SK-N-SH (cell line): ENCODE measurements around the gene ANKRD39. TPM values are rescaled to one million over a fixed set of nuclear protein-coding genes. Genes with fewer than 3 reads are reported as not detected.

Experiments
- CTCF ChIA-PET: fragments of 300-600, 350-600 bp; formaldehyde crosslinking; extraction: SDS; loops from one replicate; lab custom pipeline; 2021; lab: Yijun Ruan, JAX
- POLR2A ChIA-PET: fragments of 350-600 bp; sonication (Branson Sonifier 250); formaldehyde crosslinking; extraction: SDS; loops from one replicate; lab custom pipeline; 2020; ENCODE audit warnings: antibody characterized with exemption, inconsistent platforms; lab: Yijun Ruan, JAX
- DNase-seq: peaks from one replicate; pipeline ENCODE4 v3.0.0; 2012
- H2AFZ ChIP-seq: fragments of 200-600 bp; sonication (generic); 2 replicates; pipeline ENCODE4 v1.8.1; 2016; ENCODE audit warnings: antibody characterized with exemption, mild to moderate bottlenecking, low read depth
- H3F3A ChIP-seq: fragments of 200-600 bp; sonication (generic); replicated peaks from 2 replicates; pipeline ENCODE3; 2016; ENCODE audit warnings: antibody characterized with exemption, mild to moderate bottlenecking; ENCODE audit not compliant: insufficient read depth
- H3K27ac ChIP-seq, 2 experiments: fragments of 200-500 bp in 1 of 2; fragments of 200-600 bp in 1 of 2; sonication (Bioruptor generic) in 1 of 2; sonication (generic), shearing (Covaris generic) in 1 of 2; 2 replicates each; pipeline versions ENCODE4 v1.5.1 to v1.6.1; 2014 to 2016; ENCODE audit warnings: low read depth in 2 of 2, inconsistent platforms in 1 of 2, low read length in 1 of 2, mild to moderate bottlenecking in 1 of 2, mixed read lengths in 1 of 2
- H3K27me3 ChIP-seq: fragments of 200-600 bp; sonication (generic), shearing (Covaris generic); 2 replicates; pipeline ENCODE4 v1.6.1; 2016; ENCODE audit warnings: mixed run types; ENCODE audit not compliant: insufficient read depth
- H3K36me3 ChIP-seq, 2 experiments: fragments of 200-500 bp in 1 of 2; fragments of 200-600 bp in 1 of 2; sonication (Bioruptor generic) in 1 of 2; sonication (generic) in 1 of 2; replicated peaks in 1 of 2; 2 replicates each; pipeline versions ENCODE3 to v1.5.1; 2014 to 2016; ENCODE audit warnings: low read length in 1 of 2, mild to moderate bottlenecking in 1 of 2; ENCODE audit not compliant: insufficient read depth in 2 of 2, control insufficient read depth in 1 of 2
- H3K4me1 ChIP-seq, 2 experiments: fragments of 200-500 bp in 1 of 2; fragments of 200-600 bp in 1 of 2; sonication (Bioruptor generic) in 1 of 2; sonication (generic), shearing (Covaris generic) in 1 of 2; 2 replicates each; pipeline versions ENCODE4 v1.5.1 to v1.6.1; 2014 to 2016; ENCODE audit warnings: low read depth in 1 of 2, low read length in 1 of 2, mixed run types in 1 of 2; ENCODE audit not compliant: insufficient read depth in 2 of 2, control insufficient read depth in 1 of 2
- H3K4me2 ChIP-seq: fragments of 200-600 bp; sonication (generic), shearing (Covaris generic); 2 replicates; pipeline ENCODE4 v1.6.1; 2017; ENCODE audit warnings: mixed run types
- H3K4me3 ChIP-seq, 2 experiments: fragments of 200-500 bp in 1 of 2; fragments of 200-600 bp in 1 of 2; sonication (Bioruptor generic) in 1 of 2; sonication (generic), shearing (Covaris generic) in 1 of 2; 2 replicates each; pipeline versions ENCODE4 v1.5.1 to v1.8.1; 2014 to 2016; ENCODE audit warnings: low read depth in 2 of 2, inconsistent platforms in 1 of 2, low read length in 1 of 2, mild to moderate bottlenecking in 1 of 2, mixed read lengths in 1 of 2, moderate library complexity in 1 of 2
- H3K79me2 ChIP-seq: fragments of 200-600 bp; sonication (generic); 2 replicates; pipeline ENCODE4 v1.8.1; 2017; ENCODE audit warnings: mild to moderate bottlenecking; ENCODE audit not compliant: insufficient read depth
- H3K9ac ChIP-seq: fragments of 200-600 bp; sonication (generic); 2 replicates; pipeline ENCODE4 v1.6.1; 2017; ENCODE audit warnings: mixed run types
- H3K9me2 ChIP-seq: fragments of 200-600 bp; sonication (generic); 2 replicates; pipeline ENCODE4 v1.6.1; 2017; ENCODE audit warnings: mixed run types
- H3K9me3 ChIP-seq: fragments of 200-600 bp; sonication (generic); 2 replicates; pipeline ENCODE4 v1.6.1; 2017; ENCODE audit warnings: mixed run types, mild to moderate bottlenecking, moderate library complexity
- H4K20me1 ChIP-seq: fragments of 200-600 bp; sonication (generic); 2 replicates; pipeline ENCODE4 v1.6.1; 2017; ENCODE audit warnings: mild to moderate bottlenecking, mixed run types; ENCODE audit not compliant: insufficient read depth
- ELF1 ChIP-seq: IDR thresholded peaks from 2 replicates; pipeline ENCODE4 v1.4.0; 2012
- EZH2phosphoT487 ChIP-seq: fragments of 200-600 bp; sonication (generic); IDR thresholded peaks from 2 replicates; pipeline ENCODE4 v1.6.1; 2017; ENCODE audit warnings: low read depth, mixed run types, mild to moderate bottlenecking, antibody characterized with exemption, moderate library complexity, borderline replicate concordance
- GATA2 ChIP-seq: sonication (generic); formaldehyde crosslinking; IDR thresholded peaks from 2 replicates; pipeline ENCODE4 v1.5.0; 2020; ENCODE audit warnings: mild to moderate bottlenecking, missing genetic modification reagents
- MXI1 ChIP-seq: IDR thresholded peaks from 2 replicates; pipeline ENCODE4 v1.6.1; 2012; ENCODE audit warnings: mild to moderate bottlenecking, low read depth, low read length, improper control_type of control experiment
- NFIC ChIP-seq: IDR thresholded peaks from 2 replicates; pipeline ENCODE4 v1.4.0; 2012; ENCODE audit warnings: borderline replicate concordance
- POLR2AphosphoS5 ChIP-seq: IDR thresholded peaks from 2 replicates; pipeline ENCODE4 v1.6.1; 2012; ENCODE audit warnings: low read depth, low read length
- RAD21 ChIP-seq: IDR thresholded peaks from 2 replicates; pipeline ENCODE4 v1.6.1; 2012; ENCODE audit warnings: mild to moderate bottlenecking, low read length
- RXRA ChIP-seq: IDR thresholded peaks from 2 replicates; pipeline ENCODE4 v1.4.0; 2012; ENCODE audit warnings: low read depth, mild to moderate bottlenecking, borderline replicate concordance
- SIN3A ChIP-seq: IDR thresholded peaks from 2 replicates; pipeline ENCODE4 v1.6.1; 2012; ENCODE audit warnings: low read depth, mild to moderate bottlenecking, low read length, moderate library complexity, borderline replicate concordance
- SMC3 ChIP-seq: IDR thresholded peaks from 2 replicates; pipeline ENCODE4 v1.6.1; 2012; ENCODE audit warnings: low read depth, low read length, improper control_type of control experiment
- TAF1 ChIP-seq: IDR thresholded peaks from 2 replicates; pipeline ENCODE4 v1.6.1; 2012; ENCODE audit warnings: low read depth, mild to moderate bottlenecking, low read length, moderate library complexity, borderline replicate concordance
- YY1 ChIP-seq: IDR thresholded peaks from 2 replicates; pipeline ENCODE4 v1.4.0; 2012; ENCODE audit warnings: low read depth, mild to moderate bottlenecking
- WGBS: methylation state at CpG from one replicate; pipeline ENCODE4 v1.1.6; 2017; ENCODE audit warnings: low lambda C conversion rate; 5-methylcytosine and 5-hydroxymethylcytosine counted together
- polyA plus RNA-seq, 3 experiments: library from polyadenylated mRNA; depleted of rRNA; stranded (reverse); fragments of >200 nt; gene quantifications; 2 replicates each; pipeline ENCODE4 v1.2.3, GENCODE V29; 2012
- TF ChIP-seq, protein P1 (sequence below): IDR thresholded peaks from 2 replicates; pipeline ENCODE4 v1.4.0; 2012; ENCODE audit warnings: low read depth
- TF ChIP-seq, protein P2 (sequence below): IDR thresholded peaks from 2 replicates; pipeline ENCODE4; 2012
- TF ChIP-seq, protein P3 (sequence below): fragments of 200-600 bp; sonication (generic); IDR thresholded peaks from 2 replicates; pipeline ENCODE4 v1.6.1; 2017; ENCODE audit warnings: antibody characterized with exemption, mild to moderate bottlenecking, moderate library complexity
- TF ChIP-seq, protein P4 (sequence below): IDR thresholded peaks from 2 replicates; pipeline ENCODE4 v1.6.1; 2012; ENCODE audit warnings: mild to moderate bottlenecking, low read depth, low read length, moderate library complexity

ANKRD39 gene
- polyA plus RNA-seq, 1 of the 3 experiments (the other 2 are of a cell fraction) = 11.8 TPM

DNA sequence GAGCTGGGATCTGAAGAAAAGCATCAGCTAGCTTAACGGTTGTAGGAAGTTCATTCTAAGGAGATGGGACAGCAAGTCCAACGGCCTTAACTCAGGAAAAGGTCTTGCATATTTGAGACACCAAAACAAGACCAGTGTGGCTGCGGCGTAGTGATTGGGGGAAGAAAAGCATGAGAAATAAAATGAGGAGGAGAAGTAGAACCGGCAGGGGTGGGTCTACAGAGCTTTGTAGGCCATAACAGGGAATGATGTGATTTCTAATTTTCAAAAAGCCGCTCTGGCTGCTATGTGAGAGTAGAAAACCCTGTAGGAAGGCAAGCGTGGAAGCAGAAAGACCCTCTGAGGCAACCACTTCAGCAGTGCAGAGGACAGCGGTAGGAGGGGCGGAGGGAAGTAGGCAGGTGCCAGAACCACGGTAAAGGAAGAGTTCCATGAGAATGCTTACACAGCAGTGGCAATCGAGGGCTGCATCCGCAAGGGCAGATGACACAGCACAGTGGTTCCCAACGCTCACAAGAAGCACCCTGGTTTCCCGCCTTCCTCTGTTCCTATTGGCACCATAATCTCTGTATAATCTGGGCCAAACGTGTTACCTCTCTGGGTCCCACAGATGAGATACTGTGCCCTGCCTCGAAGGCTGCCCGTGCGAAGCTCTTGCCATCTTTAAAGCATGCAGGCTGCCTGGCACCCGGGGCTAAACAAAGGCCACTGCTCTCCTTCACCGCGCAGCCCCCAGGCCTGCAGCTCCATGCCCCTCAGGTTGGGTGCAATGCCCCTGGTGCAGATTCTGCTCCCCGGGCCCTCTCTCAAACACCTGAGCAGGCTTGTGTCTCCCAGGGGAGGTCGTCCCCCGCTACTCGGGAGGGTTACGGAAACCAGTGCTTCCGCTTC, 795 bp downstream of the ANKRD39 start:
- Histone ChIP-seq H3K36me3 (peaks cover 5 to 30% of the 10 kb centered on the region in 2 experiments), H3K9me2 (no peaks in the 10 kb centered on the region), H3K9me3 (no peaks in the 10 kb centered on the region), H3K79me2 (peaks cover 32% of the 10 kb centered on the region), H3K4me1 (peaks cover 0 to 18% of the 10 kb centered on the region in 2 experiments; a peak in 1 of 4 replicates), H2AFZ (peak overlapping the region; percentile 91), H3K27me3 (no peaks in the 10 kb centered on the region), H3F3A (peaks cover 17% of the 10 kb centered on the region), H4K20me1 (no peaks in the 10 kb centered on the region), H3K4me2 (peak overlapping the region; percentile 93), H3K27ac (peak overlapping the region; percentile 34 to 82; a peak in 3 of 4 replicates), H3K4me3 (peak overlapping the region; percentile 75 to 80), H3K9ac (peak overlapping the region; percentile 83)
- ChIA-PET POLR2A (interaction anchor here (0.6 to 2.5 kb wide), 11 partner anchors 11 to 137 kb away, joined by 3 to 27 read pairs (median 6); partner anchors contain the start of genes ANKRD23, CNNM3 and CNNM4), CTCF (interaction anchor here (0.5 to 8.1 kb wide), 43 partner anchors 10 to 256 kb away, joined by 3 to 332 read pairs (median 6); partner anchors contain the start of genes ANKRD23, ANKRD36, CNNM3 and SEMA4C)
- WGBS = 24% methylated on average over 15 of the region's 27 CpGs
- TF ChIP-seq ELF1 = no peak
- TF ChIP-seq MXI1 = peak; percentile 43; the same call in 1 of the 2 replicates
- TF ChIP-seq, protein P1, sequence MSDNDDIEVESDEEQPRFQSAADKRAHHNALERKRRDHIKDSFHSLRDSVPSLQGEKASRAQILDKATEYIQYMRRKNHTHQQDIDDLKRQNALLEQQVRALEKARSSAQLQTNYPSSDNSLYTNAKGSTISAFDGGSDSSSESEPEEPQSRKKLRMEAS = 0 out of 2 replicates have a peak, but pooled peaks have one; percentile 8
- no peak for TF ChIP-seq YY1
- no peak for DNase-seq

DNA sequence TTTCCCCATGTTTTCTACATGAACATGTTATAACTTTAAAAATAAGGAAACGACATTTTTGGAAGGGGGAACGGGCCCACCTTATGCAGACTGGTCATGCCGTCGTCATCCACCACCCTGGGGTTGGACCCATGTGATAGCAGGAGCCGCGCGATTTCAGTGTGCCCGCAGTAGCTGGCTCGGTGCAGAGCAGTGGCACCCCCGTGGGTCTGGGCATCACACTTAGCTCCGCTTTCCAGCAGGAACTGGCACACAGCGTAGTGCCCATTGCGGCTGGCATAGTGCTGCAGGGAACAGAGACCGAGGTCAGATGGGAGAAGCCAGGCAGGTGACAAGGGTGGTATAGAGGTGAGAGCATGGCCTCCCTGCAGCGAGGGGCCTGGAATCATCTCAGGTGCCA, 4.5 kb downstream of the ANKRD39 start:
- H3K27me3 ChIP-seq = no peaks in the 10 kb centered on the region
- H3K4me3 ChIP-seq = no peak overlapping the region
- H4K20me1 ChIP-seq = no peaks in the 10 kb centered on the region
- H3K36me3 ChIP-seq = peaks cover 5 to 16% of the 10 kb centered on the region in 2 experiments
- ChIA-PET POLR2A (no interaction called here), CTCF (interaction anchor here (4.3 kb wide), 1 partner anchor 98 kb away, joined by 21 read pairs; no protein-coding TSS in a partner anchor)
- DNase-seq = no peak
- H3K4me1 ChIP-seq = peaks cover 0 to 8% of the 10 kb centered on the region in 2 experiments; a peak in 1 of 4 replicates
- H2AFZ ChIP-seq = no peak overlapping the region
- 95% methylated on average over 15 of the region's 15 CpGs for WGBS
- no peaks in the 10 kb centered on the region for H3K9me2 ChIP-seq
- peaks cover under 1% of the 10 kb centered on the region for H3F3A ChIP-seq
- H3K27ac ChIP-seq = no peak overlapping the region
- H3K79me2 ChIP-seq = peaks cover 32% of the 10 kb centered on the region
- no peaks in the 10 kb centered on the region for H3K9me3 ChIP-seq
- H3K9ac ChIP-seq = no peak overlapping the region
- no peak overlapping the region for H3K4me2 ChIP-seq
- TF ChIP-seq TAF1 (no peak), SIN3A (no peak), ELF1 (no peak), SMC3 (no peak), EZH2phosphoT487 (no peak), RXRA (no peak), NFIC (no peak), GATA2 (no peak), RAD21 (no peak), POLR2AphosphoS5 (no peak), MXI1 (no peak)
- TF ChIP-seq, protein P2, sequence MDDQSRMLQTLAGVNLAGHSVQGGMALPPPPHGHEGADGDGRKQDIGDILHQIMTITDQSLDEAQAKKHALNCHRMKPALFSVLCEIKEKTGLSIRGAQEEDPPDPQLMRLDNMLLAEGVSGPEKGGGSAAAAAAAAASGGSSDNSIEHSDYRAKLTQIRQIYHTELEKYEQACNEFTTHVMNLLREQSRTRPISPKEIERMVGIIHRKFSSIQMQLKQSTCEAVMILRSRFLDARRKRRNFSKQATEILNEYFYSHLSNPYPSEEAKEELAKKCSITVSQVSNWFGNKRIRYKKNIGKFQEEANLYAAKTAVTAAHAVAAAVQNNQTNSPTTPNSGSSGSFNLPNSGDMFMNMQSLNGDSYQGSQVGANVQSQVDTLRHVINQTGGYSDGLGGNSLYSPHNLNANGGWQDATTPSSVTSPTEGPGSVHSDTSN = no peak
- TF ChIP-seq, protein P3, sequence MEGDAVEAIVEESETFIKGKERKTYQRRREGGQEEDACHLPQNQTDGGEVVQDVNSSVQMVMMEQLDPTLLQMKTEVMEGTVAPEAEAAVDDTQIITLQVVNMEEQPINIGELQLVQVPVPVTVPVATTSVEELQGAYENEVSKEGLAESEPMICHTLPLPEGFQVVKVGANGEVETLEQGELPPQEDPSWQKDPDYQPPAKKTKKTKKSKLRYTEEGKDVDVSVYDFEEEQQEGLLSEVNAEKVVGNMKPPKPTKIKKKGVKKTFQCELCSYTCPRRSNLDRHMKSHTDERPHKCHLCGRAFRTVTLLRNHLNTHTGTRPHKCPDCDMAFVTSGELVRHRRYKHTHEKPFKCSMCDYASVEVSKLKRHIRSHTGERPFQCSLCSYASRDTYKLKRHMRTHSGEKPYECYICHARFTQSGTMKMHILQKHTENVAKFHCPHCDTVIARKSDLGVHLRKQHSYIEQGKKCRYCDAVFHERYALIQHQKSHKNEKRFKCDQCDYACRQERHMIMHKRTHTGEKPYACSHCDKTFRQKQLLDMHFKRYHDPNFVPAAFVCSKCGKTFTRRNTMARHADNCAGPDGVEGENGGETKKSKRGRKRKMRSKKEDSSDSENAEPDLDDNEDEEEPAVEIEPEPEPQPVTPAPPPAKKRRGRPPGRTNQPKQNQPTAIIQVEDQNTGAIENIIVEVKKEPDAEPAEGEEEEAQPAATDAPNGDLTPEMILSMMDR = no peak
- TF ChIP-seq, protein P4, sequence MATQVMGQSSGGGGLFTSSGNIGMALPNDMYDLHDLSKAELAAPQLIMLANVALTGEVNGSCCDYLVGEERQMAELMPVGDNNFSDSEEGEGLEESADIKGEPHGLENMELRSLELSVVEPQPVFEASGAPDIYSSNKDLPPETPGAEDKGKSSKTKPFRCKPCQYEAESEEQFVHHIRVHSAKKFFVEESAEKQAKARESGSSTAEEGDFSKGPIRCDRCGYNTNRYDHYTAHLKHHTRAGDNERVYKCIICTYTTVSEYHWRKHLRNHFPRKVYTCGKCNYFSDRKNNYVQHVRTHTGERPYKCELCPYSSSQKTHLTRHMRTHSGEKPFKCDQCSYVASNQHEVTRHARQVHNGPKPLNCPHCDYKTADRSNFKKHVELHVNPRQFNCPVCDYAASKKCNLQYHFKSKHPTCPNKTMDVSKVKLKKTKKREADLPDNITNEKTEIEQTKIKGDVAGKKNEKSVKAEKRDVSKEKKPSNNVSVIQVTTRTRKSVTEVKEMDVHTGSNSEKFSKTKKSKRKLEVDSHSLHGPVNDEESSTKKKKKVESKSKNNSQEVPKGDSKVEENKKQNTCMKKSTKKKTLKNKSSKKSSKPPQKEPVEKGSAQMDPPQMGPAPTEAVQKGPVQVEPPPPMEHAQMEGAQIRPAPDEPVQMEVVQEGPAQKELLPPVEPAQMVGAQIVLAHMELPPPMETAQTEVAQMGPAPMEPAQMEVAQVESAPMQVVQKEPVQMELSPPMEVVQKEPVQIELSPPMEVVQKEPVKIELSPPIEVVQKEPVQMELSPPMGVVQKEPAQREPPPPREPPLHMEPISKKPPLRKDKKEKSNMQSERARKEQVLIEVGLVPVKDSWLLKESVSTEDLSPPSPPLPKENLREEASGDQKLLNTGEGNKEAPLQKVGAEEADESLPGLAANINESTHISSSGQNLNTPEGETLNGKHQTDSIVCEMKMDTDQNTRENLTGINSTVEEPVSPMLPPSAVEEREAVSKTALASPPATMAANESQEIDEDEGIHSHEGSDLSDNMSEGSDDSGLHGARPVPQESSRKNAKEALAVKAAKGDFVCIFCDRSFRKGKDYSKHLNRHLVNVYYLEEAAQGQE = no peak
